Prostate gland (tissue), 2 donors: Measurements from ENCODE around the gene PPP1R15B.

ENCODE experiments used
- CTCF ChIP-seq, 4 experiments: fragments of 200-600 bp in 2 of 4; fragments of 450-650 bp in 2 of 4; sonication (generic) in 2 of 4; IDR thresholded peaks; 1 replicate in 3 of 4; 2 replicates in 1 of 4; pipeline ENCODE4 v1.5.1; 2016 to 2019; ENCODE audit warnings: antibody characterized with exemption in 4 of 4, mild to moderate bottlenecking in 2 of 4, moderate library complexity in 2 of 4
- POLR2A ChIP-seq: fragments of 450-650 bp; IDR thresholded peaks from one replicate; pipeline ENCODE4 v1.6.1; 2016; ENCODE audit warnings: antibody characterized with exemption, mild to moderate bottlenecking

GRCh38 chr1:204416589-204417073 is 5.0 kb upstream of the PPP1R15B start:
- TF ChIP-seq POLR2A (no peak), CTCF (IDR thresholded peaks at IDR 0.05) (no peak)
